Activated CD8-positive, alpha-beta memory T cell treated with anti-CD3 and anti-CD28 coated beads, Interleukin-2, amount 50 U/mL, for 1 hour (primary cell): ENCODE measurements around the gene TSPAN3.

Experiments
- DNase-seq: peaks from one replicate; pipeline ENCODE4 v3.0.0-alpha.2; 2020; ENCODE audit errors: extremely low read depth

Gene TSPAN3

GRCh38 chr15:77023576-77024272 is 47.2 kb downstream of the TSPAN3 start:
- DNase-seq = no peak

- no peak for DNase-seq
Observed at GRCh38 chr15:77022646-77023575, 48.0 kb downstream of the TSPAN3 start.

- peak; percentile 38 for DNase-seq
Observed at GRCh38 chr15:77021803-77022381, 49.0 kb downstream of the TSPAN3 start.

GRCh38 chr15:77021088-77021481 is 49.8 kb downstream of the TSPAN3 start:
- no peak for DNase-seq

GRCh38 chr15:77020348-77021087 is 50.4 kb downstream of the TSPAN3 start:
- no peak for DNase-seq

- DNase-seq = no peak
Observed at GRCh38 chr15:77019521-77020331, 51.2 kb downstream of the TSPAN3 start.

GRCh38 chr15:77018796-77019505 is 52.0 kb downstream of the TSPAN3 start:
- no peak for DNase-seq

- no peak for DNase-seq
Observed at GRCh38 chr15:77017761-77018720, 52.9 kb downstream of the TSPAN3 start.

GRCh38 chr15:77017091-77017660 is 53.7 kb downstream of the TSPAN3 start:
- DNase-seq = no peak

GRCh38 chr15:77016321-77016695 is 54.6 kb downstream of the TSPAN3 start:
- no peak for DNase-seq

- no peak for DNase-seq
Observed at GRCh38 chr15:77015646-77016320, 55.1 kb downstream of the TSPAN3 start.

GRCh38 chr15:77014132-77015081 is 56.5 kb downstream of the TSPAN3 start:
- no peak for DNase-seq

GRCh38 chr15:77013776-77014131 is 57.2 kb downstream of the TSPAN3 start:
- peak; percentile 85 for DNase-seq

- DNase-seq = no peak
Observed at GRCh38 chr15:77012868-77013267, 58.0 kb downstream of the TSPAN3 start.

- no peak for DNase-seq
Observed at GRCh38 chr15:77012117-77012712, 58.7 kb downstream of the TSPAN3 start.

GRCh38 chr15:77010857-77011256 is 60.1 kb downstream of the TSPAN3 start:
- no peak for DNase-seq

- DNase-seq = no peak
Observed at GRCh38 chr15:77010312-77010686, 60.6 kb downstream of the TSPAN3 start.
